Esophagus muscularis mucosa (tissue), 4 donors: Measurements from ENCODE around the gene ANXA5.

ENCODE experiments used
- CTCF ChIP-seq, 3 experiments: fragments of 200-600 bp in 2 of 3; fragments of 450-650 bp in 1 of 3; sonication (generic) in 2 of 3; IDR thresholded peaks; one replicate each; pipeline ENCODE4 v1.5.1; 2017 to 2019; ENCODE audit warnings: antibody characterized with exemption in 3 of 3, mild to moderate bottlenecking in 2 of 3, moderate library complexity in 1 of 3
- EP300 ChIP-seq: sonication (generic); formaldehyde crosslinking; IDR thresholded peaks from one replicate; pipeline ENCODE4 v1.6.1; 2017; ENCODE audit warnings: antibody characterized with exemption
- POLR2A ChIP-seq: fragments of 450-650 bp; IDR thresholded peaks from one replicate; pipeline ENCODE4 v1.6.1; 2017; ENCODE audit warnings: antibody characterized with exemption, moderate library complexity, mild to moderate bottlenecking, low read depth

- TF ChIP-seq CTCF (IDR thresholded peaks at IDR 0.05) (no peak), POLR2A (no peak), EP300 (no peak)
Observed at GRCh38 chr4:121653214-121653613, 43.6 kb downstream of the ANXA5 start.
